Measurements from ENCODE around the gene KDM2B.

Gene KDM2B

GRCh38 chr12:121507984-121508383 is 72.8 kb downstream of the KDM2B start:
- H3K79me2 ChIP-seq (ENCODE audit: insufficient read depth, low read length), result 0 out of 2 replicates have a peak, but pooled peaks cover 2% of the 10 kb centered on the region
- H3K9ac ChIP-seq (ENCODE audit: low read depth, low read length), result no peak overlapping the region
- no peak overlapping the region for H2AFZ ChIP-seq (ENCODE audit: low read depth, low read length)
- H3K4me1 ChIP-seq (ENCODE audit: insufficient read depth, low read length), result no peaks in the 10 kb centered on the region
- ATAC-seq (ENCODE audit: insufficient read depth, low read depth), result no peak
- H3K4me3 ChIP-seq (ENCODE audit: low read depth in 1 of 2, low read length in 2 of 2), result no peak overlapping the region
- H3K4me2 ChIP-seq (ENCODE audit: insufficient read depth, low read length), result no peak overlapping the region
- H3K27me3 ChIP-seq (ENCODE audit: insufficient read depth, low read length, poor library complexity), result no peaks in the 10 kb centered on the region
- peaks cover 82% of the 10 kb centered on the region for H3K36me3 ChIP-seq (ENCODE audit: insufficient read depth, low read length)
- H3K27ac ChIP-seq (ENCODE audit: low read length), result no peak overlapping the region
- TF ChIP-seq EZH2 (IDR thresholded peaks at IDR 0.05; ENCODE audit: borderline replicate concordance, low read depth, low read length, severe bottlenecking) (no peak), CTCF (IDR thresholded peaks at IDR 0.05; ENCODE audit: borderline replicate concordance, extremely low read depth, low read length, poor library complexity, severe bottlenecking) (no peak)
- H4K20me1 ChIP-seq (ENCODE audit: insufficient read depth, low read length), result no peaks in the 10 kb centered on the region
- H3K9me3 ChIP-seq (ENCODE audit: insufficient read depth, low read length, severe bottlenecking), result no peaks in the 10 kb centered on the region
- DNase-seq, result no peak

- no peak for TF ChIP-seq CTCF (IDR thresholded peaks at IDR 0.05; ENCODE audit: borderline replicate concordance, extremely low read depth, low read length, poor library complexity, severe bottlenecking)
- no peak for TF ChIP-seq EZH2 (IDR thresholded peaks at IDR 0.05; ENCODE audit: borderline replicate concordance, low read depth, low read length, severe bottlenecking)
- Histone ChIP-seq H3K9me3 (ENCODE audit: insufficient read depth, low read length, severe bottlenecking) (no peaks in the 10 kb centered on the region), H2AFZ (ENCODE audit: low read depth, low read length) (no peak overlapping the region), H3K27me3 (ENCODE audit: insufficient read depth, low read length, poor library complexity) (no peaks in the 10 kb centered on the region), H3K4me2 (ENCODE audit: insufficient read depth, low read length) (no peak overlapping the region), H3K9ac (ENCODE audit: low read depth, low read length) (no peak overlapping the region), H3K4me1 (ENCODE audit: insufficient read depth, low read length) (no peaks in the 10 kb centered on the region), H3K4me3 (ENCODE audit: low read depth in 1 of 2, low read length in 2 of 2) (no peak overlapping the region), H3K36me3 (ENCODE audit: insufficient read depth, low read length) (peaks cover 76% of the 10 kb centered on the region), H4K20me1 (ENCODE audit: insufficient read depth, low read length) (no peaks in the 10 kb centered on the region), H3K27ac (ENCODE audit: low read length) (no peak overlapping the region), H3K79me2 (ENCODE audit: insufficient read depth, low read length) (0 out of 2 replicates have a peak, but pooled peaks cover 2% of the 10 kb centered on the region)
- DNase-seq (no peak), ATAC-seq (ENCODE audit: insufficient read depth, low read depth) (no peak)
Measured at GRCh38 chr12:121507245-121507644, 73.6 kb downstream of the KDM2B start.

- no peaks in the 10 kb centered on the region for H3K9me3 ChIP-seq (ENCODE audit: insufficient read depth, low read length, severe bottlenecking)
- 0 out of 2 replicates have a peak, but pooled peaks cover 2% of the 10 kb centered on the region for H3K79me2 ChIP-seq (ENCODE audit: insufficient read depth, low read length)
- no peak overlapping the region for H3K4me3 ChIP-seq (ENCODE audit: low read depth in 1 of 2, low read length in 2 of 2)
- H3K27me3 ChIP-seq (ENCODE audit: insufficient read depth, low read length, poor library complexity), result no peaks in the 10 kb centered on the region
- H3K4me1 ChIP-seq (ENCODE audit: insufficient read depth, low read length), result no peaks in the 10 kb centered on the region
- ATAC-seq (ENCODE audit: insufficient read depth, low read depth) (no peak), DNase-seq (no peak)
- H3K27ac ChIP-seq (ENCODE audit: low read length), result no peak overlapping the region
- TF ChIP-seq EZH2 (IDR thresholded peaks at IDR 0.05; ENCODE audit: borderline replicate concordance, low read depth, low read length, severe bottlenecking), result no peak
- TF ChIP-seq CTCF (IDR thresholded peaks at IDR 0.05; ENCODE audit: borderline replicate concordance, extremely low read depth, low read length, poor library complexity, severe bottlenecking), result no peak
- peaks cover 63% of the 10 kb centered on the region for H3K36me3 ChIP-seq (ENCODE audit: insufficient read depth, low read length)
- H2AFZ ChIP-seq (ENCODE audit: low read depth, low read length), result no peak overlapping the region
- no peak overlapping the region for H3K4me2 ChIP-seq (ENCODE audit: insufficient read depth, low read length)
- no peaks in the 10 kb centered on the region for H4K20me1 ChIP-seq (ENCODE audit: insufficient read depth, low read length)
- H3K9ac ChIP-seq (ENCODE audit: low read depth, low read length), result no peak overlapping the region
Measured at GRCh38 chr12:121505513-121505912, 75.3 kb downstream of the KDM2B start.

GRCh38 chr12:121504505-121504904 is 76.3 kb downstream of the KDM2B start:
- H3K79me2 ChIP-seq (ENCODE audit: insufficient read depth, low read length), result 0 out of 2 replicates have a peak, but pooled peaks cover 2% of the 10 kb centered on the region
- no peak overlapping the region for H3K4me3 ChIP-seq (ENCODE audit: low read depth in 1 of 2, low read length in 2 of 2)
- H3K4me1 ChIP-seq (ENCODE audit: insufficient read depth, low read length), result no peaks in the 10 kb centered on the region
- H3K36me3 ChIP-seq (ENCODE audit: insufficient read depth, low read length), result peaks cover 55% of the 10 kb centered on the region
- no peak for DNase-seq
- no peak overlapping the region for H3K27ac ChIP-seq (ENCODE audit: low read length)
- no peaks in the 10 kb centered on the region for H3K27me3 ChIP-seq (ENCODE audit: insufficient read depth, low read length, poor library complexity)
- no peak overlapping the region for H3K4me2 ChIP-seq (ENCODE audit: insufficient read depth, low read length)
- 0 out of 2 replicates have a peak, but pooled peaks cover 4% of the 10 kb centered on the region for H4K20me1 ChIP-seq (ENCODE audit: insufficient read depth, low read length)
- H3K9ac ChIP-seq (ENCODE audit: low read depth, low read length), result no peak overlapping the region
- TF ChIP-seq CTCF (IDR thresholded peaks at IDR 0.05; ENCODE audit: borderline replicate concordance, extremely low read depth, low read length, poor library complexity, severe bottlenecking), result no peak
- TF ChIP-seq EZH2 (IDR thresholded peaks at IDR 0.05; ENCODE audit: borderline replicate concordance, low read depth, low read length, severe bottlenecking), result no peak
- H3K9me3 ChIP-seq (ENCODE audit: insufficient read depth, low read length, severe bottlenecking), result no peaks in the 10 kb centered on the region
- ATAC-seq (ENCODE audit: insufficient read depth, low read depth), result no peak
- H2AFZ ChIP-seq (ENCODE audit: low read depth, low read length), result no peak overlapping the region
